DND-41 (cell line): Measurements from ENCODE around the gene ZMAT3.
"Not testable (repeated sequence)": the region's sequence is repeated elsewhere in the genome, so short reads cannot be mapped to it uniquely, and the experiment has no call there.

ENCODE experiments used
- ATAC-seq: fragments of 200-7000 bp; cut with Tn5 transposase; 3 replicates; pipeline ENCODE4 v1.9.1; 2021; ENCODE audit warnings: low read depth; ENCODE audit not compliant: insufficient read depth
- DNase-seq: peaks from one replicate; pipeline ENCODE4 v3.0.0-alpha.2; 2020
- H2AFZ ChIP-seq: 2 replicates; pipeline ENCODE4 v1.6.0; 2012; ENCODE audit warnings: low read depth, low read length
- H3K27ac ChIP-seq: 2 replicates; pipeline ENCODE4 v1.5.1; 2012; ENCODE audit warnings: low read length, inconsistent platforms
- H3K27me3 ChIP-seq: fragments of 200-600 bp; sonication (generic); 2 replicates; pipeline ENCODE4 v1.6.0; 2012; ENCODE audit warnings: low read length, mild to moderate bottlenecking, inconsistent platforms; ENCODE audit not compliant: insufficient read depth, poor library complexity
- H3K36me3 ChIP-seq: 2 replicates; pipeline ENCODE4 v1.5.1; 2012; ENCODE audit warnings: low read length, inconsistent platforms; ENCODE audit not compliant: insufficient read depth
- H3K4me1 ChIP-seq: 2 replicates; pipeline ENCODE4 v1.5.1; 2012; ENCODE audit warnings: mild to moderate bottlenecking, low read length; ENCODE audit not compliant: insufficient read depth
- H3K4me2 ChIP-seq: 2 replicates; pipeline ENCODE4 v1.6.0; 2012; ENCODE audit warnings: mild to moderate bottlenecking, moderate library complexity, low read length, inconsistent platforms; ENCODE audit not compliant: insufficient read depth
- H3K4me3 ChIP-seq, 2 experiments: fragments of 200-600 bp in 1 of 2; shearing (Covaris generic) in 1 of 2; 2 replicates each; pipeline ENCODE4 v1.5.1; 2012 to 2016; ENCODE audit warnings: inconsistent platforms in 2 of 2, low read length in 2 of 2, mild to moderate bottlenecking in 2 of 2, low read depth in 1 of 2, moderate library complexity in 1 of 2
- H3K79me2 ChIP-seq: 2 replicates; pipeline ENCODE4 v1.6.0; 2012; ENCODE audit warnings: low read length, inconsistent platforms; ENCODE audit not compliant: insufficient read depth
- H3K9ac ChIP-seq: 2 replicates; pipeline ENCODE4 v1.6.0; 2012; ENCODE audit warnings: low read depth, mild to moderate bottlenecking, inconsistent platforms, low read length, moderate library complexity
- H3K9me3 ChIP-seq: 2 replicates; pipeline ENCODE4 v1.5.1; 2012; ENCODE audit warnings: low read length, moderate library complexity, mild to moderate bottlenecking, inconsistent platforms; ENCODE audit not compliant: insufficient read depth, severe bottlenecking
- H4K20me1 ChIP-seq: 2 replicates; pipeline ENCODE4 v1.6.0; 2012; ENCODE audit warnings: low read length; ENCODE audit not compliant: insufficient read depth
- CTCF ChIP-seq: IDR thresholded peaks from 2 replicates; pipeline ENCODE4 v1.5.1; 2012; ENCODE audit warnings: borderline replicate concordance, low read length, moderate library complexity, mild to moderate bottlenecking; ENCODE audit not compliant: poor library complexity, severe bottlenecking; ENCODE audit errors: extremely low read depth
- EZH2 ChIP-seq: IDR thresholded peaks from 3 replicates; pipeline ENCODE4 v1.6.1; 2012; ENCODE audit warnings: borderline replicate concordance, low read depth, mild to moderate bottlenecking, moderate library complexity, low read length, inconsistent platforms; ENCODE audit not compliant: severe bottlenecking

The ZMAT3 gene

DNA sequence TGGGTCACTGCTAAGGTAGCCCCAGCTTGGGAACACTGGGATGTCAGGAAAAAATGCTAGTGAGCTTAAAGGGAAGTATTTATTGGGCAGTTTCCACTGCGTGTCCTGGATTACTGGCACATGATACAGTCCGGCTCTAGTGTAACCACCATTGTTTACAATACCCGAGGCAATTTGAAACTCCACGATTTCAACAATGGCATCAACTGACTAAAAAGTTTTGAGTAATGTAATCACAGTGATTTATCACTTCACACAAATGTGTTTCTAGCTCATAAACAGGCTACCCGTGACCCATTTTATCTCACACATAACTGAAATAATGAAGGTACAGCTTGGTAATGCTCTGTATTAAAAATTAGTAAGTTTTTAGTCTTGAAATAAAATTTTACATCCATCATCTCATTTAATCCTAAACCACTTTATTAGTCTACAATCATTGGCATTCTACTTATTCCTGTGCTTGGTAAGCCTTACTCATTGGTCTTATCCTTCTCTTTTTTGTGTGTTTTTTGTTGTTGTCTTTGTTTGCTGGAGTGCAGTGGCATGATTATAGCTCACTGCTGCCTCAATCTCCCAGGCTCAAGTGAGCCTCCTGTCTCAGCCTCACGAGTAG lies 7.6 kb downstream of the ZMAT3 start:
- no peak for TF ChIP-seq CTCF
- no peak for TF ChIP-seq EZH2
- no peak overlapping the region for H3K9ac ChIP-seq
- no peaks in the 10 kb centered on the region for H3K27me3 ChIP-seq
- H3K4me3 ChIP-seq: no peak overlapping the region
- no peaks in the 10 kb centered on the region for H4K20me1 ChIP-seq
- peaks cover 21% of the 10 kb centered on the region; the same call in 1 of the 2 replicates for H3K36me3 ChIP-seq
- no peaks in the 10 kb centered on the region for H3K9me3 ChIP-seq
- peaks cover 4% of the 10 kb centered on the region for H3K79me2 ChIP-seq
- no peak overlapping the region for H3K27ac ChIP-seq
- no peak for ATAC-seq
- H3K4me2 ChIP-seq: no peak overlapping the region
- H3K4me1 ChIP-seq: peaks cover 3% of the 10 kb centered on the region; the same call in 1 of the 2 replicates
- DNase-seq: no peak
- no peak overlapping the region for H2AFZ ChIP-seq

GRCh38 chr3:179056326-179056725 lies 15.3 kb downstream of the ZMAT3 start:
- no peak overlapping the region for H2AFZ ChIP-seq
- no peaks in the 10 kb centered on the region for H4K20me1 ChIP-seq
- TF ChIP-seq EZH2 (no peak), CTCF (no peak)
- H3K27ac ChIP-seq: no peak overlapping the region
- DNase-seq (no peak), ATAC-seq (no peak)
- H3K4me1 ChIP-seq: no peaks in the 10 kb centered on the region
- no peak overlapping the region for H3K4me2 ChIP-seq
- no peak overlapping the region for H3K4me3 ChIP-seq
- no peaks in the 10 kb centered on the region; the same call in 1 of the 2 replicates for H3K36me3 ChIP-seq
- H3K79me2 ChIP-seq: no peaks in the 10 kb centered on the region
- no peaks in the 10 kb centered on the region for H3K27me3 ChIP-seq
- no peak overlapping the region for H3K9ac ChIP-seq
- H3K9me3 ChIP-seq: no peaks in the 10 kb centered on the region

- ATAC-seq, H3K79me2 ChIP-seq: not testable (repeated sequence)
These were observed 17.0 kb downstream of the ZMAT3 start for GRCh38 chr3:179054565-179054964.

DNA sequence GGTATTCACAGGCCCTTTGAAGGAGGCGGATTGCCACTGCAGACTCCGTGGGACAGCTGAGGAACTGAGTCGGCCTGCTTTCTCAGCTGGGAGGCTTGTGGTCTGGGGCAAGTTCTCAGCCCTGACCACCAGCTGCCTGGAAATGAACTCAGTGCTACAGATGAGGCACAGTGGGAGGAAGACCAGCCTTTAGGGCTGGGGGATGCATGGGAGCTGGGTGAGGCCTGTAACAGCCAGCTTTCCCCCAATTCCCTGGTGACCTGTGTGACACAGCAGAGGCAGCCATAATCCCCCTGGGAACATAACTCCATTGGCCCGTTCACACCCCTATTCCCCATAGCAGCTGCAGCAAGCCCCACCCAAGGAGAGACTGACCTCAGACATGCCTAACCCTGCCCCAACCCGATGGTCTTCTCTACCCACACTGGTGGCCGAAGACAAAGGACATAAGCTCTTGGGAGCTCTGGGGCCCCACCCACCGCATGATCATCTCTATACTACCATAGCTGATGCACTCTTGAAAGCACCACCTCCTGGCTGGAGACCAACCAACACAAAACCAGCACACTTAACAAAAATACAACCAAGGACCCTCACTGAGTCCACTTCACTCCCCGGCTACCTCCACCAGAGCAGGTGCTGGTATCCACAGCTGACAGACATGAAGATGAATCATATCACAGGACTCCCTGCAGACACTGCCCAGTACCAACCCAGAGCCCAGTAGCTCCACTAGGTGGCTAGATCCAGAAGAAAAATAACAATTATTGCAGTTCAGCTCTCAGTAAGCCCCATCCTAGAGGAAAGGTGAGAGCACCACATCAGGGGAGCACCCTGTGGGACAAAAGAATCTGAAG lies 24.9 kb downstream of the ZMAT3 start:
- Histone ChIP-seq H3K9ac (no peak overlapping the region), H3K4me1 (peaks cover 11% of the 10 kb centered on the region), H3K27ac (peak overlapping the region; percentile 23; the same call in 1 of the 2 replicates), H3K27me3 (no peaks in the 10 kb centered on the region), H3K9me3 (no peaks in the 10 kb centered on the region), H4K20me1 (no peaks in the 10 kb centered on the region), H3K4me2 (no peak overlapping the region), H2AFZ (no peak overlapping the region), H3K36me3 (no peaks in the 10 kb centered on the region), H3K79me2 (no peaks in the 10 kb centered on the region), H3K4me3 (no peak overlapping the region)
- TF ChIP-seq CTCF (no peak), EZH2 (no peak)
- peak; percentile 70 for ATAC-seq
- DNase-seq: peak; percentile 41

More at GRCh38 chr3:179054565-179054964, 17.0 kb downstream of the ZMAT3 start:
- H3K27ac ChIP-seq, H3K4me3 ChIP-seq, H3K9ac ChIP-seq, DNase-seq, H2AFZ ChIP-seq, H3K4me2 ChIP-seq, H4K20me1 ChIP-seq, H3K36me3 ChIP-seq, H3K9me3 ChIP-seq, H3K27me3 ChIP-seq, H3K4me1 ChIP-seq: not testable (repeated sequence)
